Measurements from ENCODE around the gene UBE2J2. TPM values are rescaled to one million over a fixed set of nuclear protein-coding genes. Genes with fewer than 3 reads are reported as not detected.
A peak's percentile ranks its signal among the peaks of the same experiment; 100 is the strongest.

UBE2J2 gene
- total RNA-seq, 2 donors from 2014 or later, result 69.9 to 72.7 TPM

DNA sequence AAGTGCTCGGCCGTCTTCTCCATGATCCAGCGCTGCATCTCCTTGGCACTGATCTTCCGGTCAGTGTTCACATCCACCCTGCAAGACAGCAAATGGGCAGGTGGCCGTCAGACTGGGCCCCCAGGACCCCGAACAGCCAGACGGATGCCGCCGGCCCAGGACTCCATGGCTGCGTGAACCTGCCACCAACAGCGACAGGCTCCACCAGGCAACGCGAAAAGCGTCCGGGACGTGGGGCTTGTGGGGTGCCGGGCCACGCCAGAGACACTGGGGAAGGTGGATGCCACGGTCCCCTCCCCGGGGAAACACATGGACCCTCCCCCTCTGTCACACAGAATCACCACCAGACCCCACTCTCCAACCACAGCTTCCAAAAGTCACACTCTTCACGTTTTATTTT, 49.8 kb downstream of the UBE2J2 start:
- no peak overlapping the region for H3K4me3 Mint-ChIP-seq
- H3K9me3 Mint-ChIP-seq, result no peaks in the 10 kb centered on the region
- no peaks in the 10 kb centered on the region for H3K27me3 Mint-ChIP-seq (ENCODE audit: insufficient read depth)
- H3K36me3 Mint-ChIP-seq (ENCODE audit: low read depth), result peaks cover 55% of the 10 kb centered on the region
- Histone ChIP-seq H3K9ac (ENCODE audit: extremely low read depth, low read length, poor library complexity, severe bottlenecking) (no peak overlapping the region), H3K36me3 (ENCODE audit: control insufficient read depth, insufficient read depth, low read length) (peaks cover 37% of the 10 kb centered on the region), H3K27ac (ENCODE audit: low read depth, low read length) (no peak overlapping the region), H3K4me3 (ENCODE audit: low read length) (no peak overlapping the region), H3K27me3 (ENCODE audit: control insufficient read depth, insufficient read depth, low read length, poor library complexity, severe bottlenecking) (no peaks in the 10 kb centered on the region), H3K4me1 (ENCODE audit: control insufficient read depth, insufficient read depth, low read length) (no peaks in the 10 kb centered on the region), H3K9me3 (ENCODE audit: control insufficient read depth, low read length) (no peaks in the 10 kb centered on the region)
- H3K27ac Mint-ChIP-seq, result no peak overlapping the region
- DNase-seq, result no peak
- 94 to 97% methylated on average over 11 to 21 of the region's 21 CpGs for WGBS, 2 experiments (ENCODE audit: insufficient coverage in 1 of 2, insufficient read length in 1 of 2)
- no peaks in the 10 kb centered on the region for H3K4me1 Mint-ChIP-seq
- TF ChIP-seq, protein P1, sequence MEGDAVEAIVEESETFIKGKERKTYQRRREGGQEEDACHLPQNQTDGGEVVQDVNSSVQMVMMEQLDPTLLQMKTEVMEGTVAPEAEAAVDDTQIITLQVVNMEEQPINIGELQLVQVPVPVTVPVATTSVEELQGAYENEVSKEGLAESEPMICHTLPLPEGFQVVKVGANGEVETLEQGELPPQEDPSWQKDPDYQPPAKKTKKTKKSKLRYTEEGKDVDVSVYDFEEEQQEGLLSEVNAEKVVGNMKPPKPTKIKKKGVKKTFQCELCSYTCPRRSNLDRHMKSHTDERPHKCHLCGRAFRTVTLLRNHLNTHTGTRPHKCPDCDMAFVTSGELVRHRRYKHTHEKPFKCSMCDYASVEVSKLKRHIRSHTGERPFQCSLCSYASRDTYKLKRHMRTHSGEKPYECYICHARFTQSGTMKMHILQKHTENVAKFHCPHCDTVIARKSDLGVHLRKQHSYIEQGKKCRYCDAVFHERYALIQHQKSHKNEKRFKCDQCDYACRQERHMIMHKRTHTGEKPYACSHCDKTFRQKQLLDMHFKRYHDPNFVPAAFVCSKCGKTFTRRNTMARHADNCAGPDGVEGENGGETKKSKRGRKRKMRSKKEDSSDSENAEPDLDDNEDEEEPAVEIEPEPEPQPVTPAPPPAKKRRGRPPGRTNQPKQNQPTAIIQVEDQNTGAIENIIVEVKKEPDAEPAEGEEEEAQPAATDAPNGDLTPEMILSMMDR (conservative IDR thresholded peaks at IDR 0.05), result no peak

DNA sequence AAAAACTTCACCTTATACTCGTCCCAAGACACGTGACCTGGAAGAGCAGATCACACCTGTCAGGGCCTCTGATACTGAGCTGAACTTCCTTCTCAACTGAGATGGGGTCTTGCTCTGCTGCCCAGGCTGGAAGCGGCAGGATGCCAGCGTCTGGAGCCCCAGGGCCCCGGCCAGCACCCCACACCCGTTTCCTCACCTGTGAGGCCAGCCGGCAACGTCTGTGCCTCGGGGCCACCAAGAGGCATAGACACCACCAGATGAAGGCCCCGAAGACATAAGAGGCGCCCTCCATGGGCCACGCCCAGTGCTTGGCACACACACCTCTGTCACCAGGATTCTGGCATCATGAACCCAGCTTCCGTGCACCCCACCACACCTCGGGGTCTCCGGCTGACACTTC, 50.3 kb downstream of the UBE2J2 start:
- Mint-ChIP-seq H3K27me3 (ENCODE audit: insufficient read depth) (no peaks in the 10 kb centered on the region), H3K4me1 (no peaks in the 10 kb centered on the region), H3K36me3 (ENCODE audit: low read depth) (peaks cover 52% of the 10 kb centered on the region), H3K9me3 (no peaks in the 10 kb centered on the region), H3K4me3 (no peak overlapping the region), H3K27ac (peak overlapping the region; percentile 66)
- 95 to 100% methylated on average over 6 to 15 of the region's 15 CpGs for WGBS, 2 experiments (ENCODE audit: insufficient coverage in 1 of 2, insufficient read length in 1 of 2)
- Histone ChIP-seq H3K9ac (ENCODE audit: extremely low read depth, low read length, poor library complexity, severe bottlenecking) (no peak overlapping the region), H3K27me3 (ENCODE audit: control insufficient read depth, insufficient read depth, low read length, poor library complexity, severe bottlenecking) (no peaks in the 10 kb centered on the region), H3K4me3 (ENCODE audit: low read length) (no peak overlapping the region), H3K9me3 (ENCODE audit: control insufficient read depth, low read length) (no peaks in the 10 kb centered on the region), H3K4me1 (ENCODE audit: control insufficient read depth, insufficient read depth, low read length) (no peaks in the 10 kb centered on the region), H3K36me3 (ENCODE audit: control insufficient read depth, insufficient read depth, low read length) (peaks cover 32% of the 10 kb centered on the region), H3K27ac (ENCODE audit: low read depth, low read length) (no peak overlapping the region)
- DNase-seq, result no peak
- TF ChIP-seq, protein P1 (conservative IDR thresholded peaks at IDR 0.05), result no peak

DNA sequence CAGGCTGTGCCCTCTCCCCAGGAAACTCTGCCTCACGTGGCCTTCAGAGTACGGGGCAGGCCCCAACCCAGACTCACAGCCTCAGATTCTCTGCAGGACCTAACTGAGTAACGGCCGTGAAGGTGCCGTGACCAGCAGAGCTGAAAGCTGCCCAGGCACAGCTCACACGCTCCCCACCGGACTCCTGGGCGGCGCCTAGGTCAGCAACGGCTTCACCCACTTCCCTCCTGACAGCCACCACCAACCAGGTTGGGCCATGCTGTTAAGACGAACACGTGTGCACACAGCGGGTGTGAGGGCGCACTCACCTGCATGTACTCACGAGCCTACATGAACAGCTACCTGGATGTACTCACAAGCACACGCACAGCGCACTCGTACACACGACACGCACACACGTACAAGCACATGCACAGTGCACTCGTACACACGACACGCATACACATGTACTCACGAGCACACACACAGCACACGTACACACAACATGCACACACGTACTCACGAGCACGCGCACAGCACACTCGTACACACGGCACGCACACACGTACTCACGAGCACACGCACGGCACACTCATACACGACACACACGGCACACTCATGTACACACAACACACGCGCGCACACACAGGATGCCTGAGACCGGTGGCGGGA, 51.0 kb downstream of the UBE2J2 start:
- peaks cover 51% of the 10 kb centered on the region for H3K36me3 Mint-ChIP-seq (ENCODE audit: low read depth)
- Histone ChIP-seq H3K4me3 (ENCODE audit: low read length) (no peak overlapping the region), H3K9ac (ENCODE audit: extremely low read depth, low read length, poor library complexity, severe bottlenecking) (no peak overlapping the region), H3K27ac (ENCODE audit: low read depth, low read length) (no peak overlapping the region), H3K9me3 (ENCODE audit: control insufficient read depth, low read length) (no peaks in the 10 kb centered on the region), H3K27me3 (ENCODE audit: control insufficient read depth, insufficient read depth, low read length, poor library complexity, severe bottlenecking) (no peaks in the 10 kb centered on the region), H3K4me1 (ENCODE audit: control insufficient read depth, insufficient read depth, low read length) (no peaks in the 10 kb centered on the region), H3K36me3 (ENCODE audit: control insufficient read depth, insufficient read depth, low read length) (peaks cover 32% of the 10 kb centered on the region)
- H3K27me3 Mint-ChIP-seq (ENCODE audit: insufficient read depth), result no peaks in the 10 kb centered on the region
- no peak for DNase-seq
- WGBS, 2 experiments (ENCODE audit: insufficient coverage in 1 of 2, insufficient read length in 1 of 2), result 95 to 96% methylated on average over 44 of the region's 44 CpGs
- no peak overlapping the region for H3K4me3 Mint-ChIP-seq
- H3K9me3 Mint-ChIP-seq, result no peaks in the 10 kb centered on the region
- TF ChIP-seq, protein P1 (conservative IDR thresholded peaks at IDR 0.05), result no peak
- no peaks in the 10 kb centered on the region for H3K4me1 Mint-ChIP-seq
- peak overlapping the region; percentile 66 for H3K27ac Mint-ChIP-seq
